Measurements from ENCODE around the gene CCDC106.

Gene CCDC106

GRCh38 chr19:55700813-55701212 is 52.8 kb downstream of the CCDC106 start:
- no peak for DNase-seq

GRCh38 chr19:55702131-55702627 is 54.2 kb downstream of the CCDC106 start:
- DNase-seq: no peak
